Transverse colon (tissue), 3 donors: ENCODE measurements around the gene TNNI3K.

ENCODE experiments used
- EP300 ChIP-seq: sonication (generic); formaldehyde crosslinking; IDR thresholded peaks from one replicate; pipeline ENCODE4 v1.6.1; 2017; ENCODE audit warnings: antibody characterized with exemption, low read depth
- POLR2A ChIP-seq: fragments of 450-650 bp; IDR thresholded peaks from one replicate; pipeline ENCODE4 v1.6.1; 2016; ENCODE audit warnings: antibody characterized with exemption, mild to moderate bottlenecking, moderate library complexity
- TF ChIP-seq, protein P1 (sequence below), 5 experiments: fragments of 200-600 bp in 3 of 5; fragments of 450-650 bp in 2 of 5; sonication (generic) in 3 of 5; IDR thresholded peaks; 1 replicate in 2 of 5; 2 replicates in 3 of 5; pipeline ENCODE4 v1.5.1; 2016 to 2017; ENCODE audit warnings: antibody characterized with exemption in 5 of 5, inconsistent platforms in 3 of 5, mild to moderate bottlenecking in 2 of 5, moderate library complexity in 1 of 5

GRCh38 chr1:74215229-74215628 is 20.0 kb upstream of the TNNI3K start:
- TF ChIP-seq EP300 (no peak), POLR2A (no peak)
- TF ChIP-seq, protein P1, sequence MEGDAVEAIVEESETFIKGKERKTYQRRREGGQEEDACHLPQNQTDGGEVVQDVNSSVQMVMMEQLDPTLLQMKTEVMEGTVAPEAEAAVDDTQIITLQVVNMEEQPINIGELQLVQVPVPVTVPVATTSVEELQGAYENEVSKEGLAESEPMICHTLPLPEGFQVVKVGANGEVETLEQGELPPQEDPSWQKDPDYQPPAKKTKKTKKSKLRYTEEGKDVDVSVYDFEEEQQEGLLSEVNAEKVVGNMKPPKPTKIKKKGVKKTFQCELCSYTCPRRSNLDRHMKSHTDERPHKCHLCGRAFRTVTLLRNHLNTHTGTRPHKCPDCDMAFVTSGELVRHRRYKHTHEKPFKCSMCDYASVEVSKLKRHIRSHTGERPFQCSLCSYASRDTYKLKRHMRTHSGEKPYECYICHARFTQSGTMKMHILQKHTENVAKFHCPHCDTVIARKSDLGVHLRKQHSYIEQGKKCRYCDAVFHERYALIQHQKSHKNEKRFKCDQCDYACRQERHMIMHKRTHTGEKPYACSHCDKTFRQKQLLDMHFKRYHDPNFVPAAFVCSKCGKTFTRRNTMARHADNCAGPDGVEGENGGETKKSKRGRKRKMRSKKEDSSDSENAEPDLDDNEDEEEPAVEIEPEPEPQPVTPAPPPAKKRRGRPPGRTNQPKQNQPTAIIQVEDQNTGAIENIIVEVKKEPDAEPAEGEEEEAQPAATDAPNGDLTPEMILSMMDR (IDR thresholded peaks at IDR 0.05), result no peak
